A549 treated with ZK216348 at 1 μM for 4 hours (cell line): Measurements from ENCODE around the gene FAM161A. TPM values are rescaled to one million over a fixed set of nuclear protein-coding genes. Genes with fewer than 3 reads are reported as not detected.

Experiments used
- total RNA-seq: library from RNA; stranded (reverse); fragments of 200-300 nt; extraction: Qiagen RNA extraction; gene quantifications from 5 replicates; pipeline ENCODE4 v1.2.3, GENCODE V29; 2022; ENCODE audit warnings: low read depth

FAM161A gene, protein sequence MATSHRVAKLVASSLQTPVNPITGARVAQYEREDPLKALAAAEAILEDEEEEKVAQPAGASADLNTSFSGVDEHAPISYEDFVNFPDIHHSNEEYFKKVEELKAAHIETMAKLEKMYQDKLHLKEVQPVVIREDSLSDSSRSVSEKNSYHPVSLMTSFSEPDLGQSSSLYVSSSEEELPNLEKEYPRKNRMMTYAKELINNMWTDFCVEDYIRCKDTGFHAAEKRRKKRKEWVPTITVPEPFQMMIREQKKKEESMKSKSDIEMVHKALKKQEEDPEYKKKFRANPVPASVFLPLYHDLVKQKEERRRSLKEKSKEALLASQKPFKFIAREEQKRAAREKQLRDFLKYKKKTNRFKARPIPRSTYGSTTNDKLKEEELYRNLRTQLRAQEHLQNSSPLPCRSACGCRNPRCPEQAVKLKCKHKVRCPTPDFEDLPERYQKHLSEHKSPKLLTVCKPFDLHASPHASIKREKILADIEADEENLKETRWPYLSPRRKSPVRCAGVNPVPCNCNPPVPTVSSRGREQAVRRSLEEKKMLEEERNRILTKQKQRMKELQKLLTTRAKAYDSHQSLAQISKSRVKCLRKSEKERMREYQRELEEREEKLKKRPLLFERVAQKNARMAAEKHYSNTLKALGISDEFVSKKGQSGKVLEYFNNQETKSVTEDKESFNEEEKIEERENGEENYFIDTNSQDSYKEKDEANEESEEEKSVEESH
- 5.0 to 9.9 TPM (median 8.1 TPM) in 5 replicates for total RNA-seq

DNA sequence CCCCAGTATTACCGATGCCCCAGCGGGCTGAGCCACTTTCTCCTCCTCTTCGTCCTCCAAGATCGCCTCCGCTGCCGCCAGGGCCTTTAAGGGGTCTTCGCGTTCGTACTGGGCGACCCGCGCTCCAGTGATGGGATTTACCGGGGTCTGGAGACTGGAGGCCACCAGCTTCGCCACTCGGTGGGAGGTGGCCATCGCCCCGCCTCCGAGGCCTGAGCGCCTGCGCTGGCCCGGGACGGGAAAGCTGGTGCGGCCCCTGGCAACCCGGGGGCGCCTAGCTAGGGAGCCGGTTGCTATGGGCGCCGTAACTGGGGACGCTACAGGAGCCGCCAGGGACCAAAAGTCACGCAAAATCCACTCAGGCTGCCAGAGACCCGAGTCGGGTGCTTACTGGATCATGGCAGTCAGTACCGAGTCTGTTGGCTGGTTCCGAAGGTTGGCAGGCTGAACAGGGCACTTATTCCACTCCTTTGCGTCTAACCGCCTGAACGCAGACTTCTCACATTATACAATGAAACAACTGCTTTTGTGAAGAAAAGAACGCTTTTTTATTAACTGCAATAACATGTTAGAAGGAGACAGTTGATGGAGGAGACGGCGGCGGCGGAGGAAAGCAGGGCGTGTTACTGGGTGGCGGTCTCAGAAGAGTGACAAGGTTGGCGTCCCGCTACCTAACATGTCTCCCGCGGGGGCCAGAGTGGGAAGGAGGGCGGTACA, at the start of gene FAM161A:
FAM161A (minus strand) TSS at position 214 of the 717 bp plus-strand sequence; CDS start at position 195, 19 bp downstream.

DNA sequence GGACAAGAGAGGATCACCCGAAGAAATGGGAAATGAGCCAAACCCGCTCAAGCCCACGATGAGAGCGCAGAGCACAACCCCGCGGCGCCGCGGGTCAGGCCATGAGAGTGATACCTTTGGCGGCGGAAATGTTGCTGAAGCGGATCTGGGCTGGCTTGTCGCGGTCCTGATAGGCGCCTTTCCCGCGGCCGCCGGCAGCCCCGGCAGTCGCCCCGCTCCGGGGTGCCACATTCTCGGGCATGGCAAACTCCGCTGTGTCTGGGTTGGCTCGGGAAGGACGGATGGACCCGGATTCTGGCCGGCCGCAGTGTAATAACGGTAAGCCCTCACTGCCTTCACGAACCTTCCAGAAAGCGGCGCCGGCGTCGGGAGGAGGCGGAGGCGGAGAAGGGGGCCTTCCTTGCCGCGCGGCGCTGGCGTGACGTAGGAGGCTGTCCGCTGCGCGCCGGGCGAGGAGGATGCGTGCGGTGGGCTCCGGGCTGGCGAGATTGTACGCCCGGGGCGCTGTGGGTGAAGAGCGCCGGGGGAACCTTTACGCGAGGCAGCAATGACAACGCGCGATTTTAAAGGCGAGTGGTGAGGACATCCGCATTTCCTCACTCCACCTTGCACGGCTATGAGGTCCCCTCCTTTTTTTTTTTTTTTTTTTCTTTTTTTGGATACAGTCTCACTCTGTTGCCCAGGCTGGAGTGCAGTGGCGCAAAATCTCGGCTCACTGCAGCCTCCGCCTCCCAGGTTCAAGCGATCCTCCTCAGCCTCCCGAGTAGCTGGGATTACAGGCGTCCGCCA, 34.6 kb upstream of the FAM161A start, which contains the start of gene CCT4:
CCT4 (minus strand) TSS at position 390 of the 789 bp plus-strand sequence; CDS start at position 241, 149 bp downstream.

Other genes starting within 250 kb of the FAM161A start
- 281 to 323 TPM (median 318 TPM) in 5 replicates for gene CCT4, start 34.6 kb upstream of the FAM161A start, total RNA-seq
- gene COMMD1, start 51.6 kb upstream of the FAM161A start, total RNA-seq: 38.1 to 46.2 TPM (median 40.1 TPM) in 5 replicates